DND-41 (cell line): ENCODE measurements around the gene SHISA6.
"Not testable (repeated sequence)": the region's sequence is repeated elsewhere in the genome, so short reads cannot be mapped to it uniquely, and the experiment has no call there.

ENCODE experiments used
- CTCF ChIP-seq: IDR thresholded peaks from 2 replicates; pipeline ENCODE4 v1.5.1; 2012; ENCODE audit warnings: borderline replicate concordance, low read length, moderate library complexity, mild to moderate bottlenecking; ENCODE audit not compliant: poor library complexity, severe bottlenecking; ENCODE audit errors: extremely low read depth
- EZH2 ChIP-seq: IDR thresholded peaks from 3 replicates; pipeline ENCODE4 v1.6.1; 2012; ENCODE audit warnings: borderline replicate concordance, low read depth, mild to moderate bottlenecking, moderate library complexity, low read length, inconsistent platforms; ENCODE audit not compliant: severe bottlenecking

DNA sequence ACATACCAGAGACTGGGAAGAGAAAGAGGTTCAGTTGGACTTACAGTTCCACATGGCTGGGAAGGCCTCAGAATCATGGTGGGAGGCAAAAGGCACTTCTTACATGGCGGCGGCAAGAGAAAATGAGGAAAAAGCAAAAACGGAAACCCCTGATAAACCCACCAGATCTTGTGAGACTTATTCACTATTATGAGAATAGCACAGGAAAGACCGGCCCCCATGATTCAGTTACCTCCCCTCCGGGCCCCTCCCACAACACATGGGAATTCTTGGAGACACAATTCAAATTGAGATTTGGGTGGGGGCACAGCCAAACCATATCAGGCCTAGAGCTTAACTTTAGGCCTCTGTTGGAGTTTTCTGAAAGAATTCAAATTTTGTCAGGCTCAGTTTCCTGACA, 60.9 kb downstream of the SHISA6 start:
- TF ChIP-seq CTCF, EZH2: not testable (repeated sequence)
